BLaER1 treated with 17β-estradiol and CSF1 and Interleukin-3, amounts not matched to agents 10 nM and 100 nM (cell line): ENCODE measurements around the gene NRAP.

Source experiments
- H3K27ac ChIP-seq, 11 experiments: shearing (Covaris generic); formaldehyde crosslinking; 2 replicates each; pipeline ENCODE4 v1.8.1; 2022
- H3K27me3 ChIP-seq, 11 experiments: shearing (Covaris generic); formaldehyde crosslinking; 2 replicates each; pipeline ENCODE4 v1.8.1; 2022
- H3K36me3 ChIP-seq, 11 experiments: shearing (Covaris generic); formaldehyde crosslinking; 2 replicates each; pipeline ENCODE4 v1.8.1; 2022
- H3K4me1 ChIP-seq, 10 experiments: shearing (Covaris generic); formaldehyde crosslinking; 2 replicates each; pipeline ENCODE4 v1.8.1; 2022
- H3K4me2 ChIP-seq, 11 experiments: shearing (Covaris generic); formaldehyde crosslinking; 2 replicates each; pipeline ENCODE4 v1.8.1; 2022
- H3K4me3 ChIP-seq, 10 experiments: shearing (Covaris generic); formaldehyde crosslinking; 2 replicates each; pipeline ENCODE4 v1.8.1; 2022
- H3K9ac ChIP-seq, 11 experiments: shearing (Covaris generic); formaldehyde crosslinking; 2 replicates each; pipeline ENCODE4 v1.8.1; 2022
- H3K9me3 ChIP-seq, 11 experiments: shearing (Covaris generic); formaldehyde crosslinking; replicated peaks in 1 of 11; 2 replicates each; pipeline ENCODE4 v1.8.1; 2022
- H4K20me1 ChIP-seq, 11 experiments: shearing (Covaris generic); formaldehyde crosslinking; 2 replicates each; pipeline ENCODE4 v1.8.1; 2022
- Cebpa-rat ChIP-seq, 11 experiments: shearing (Covaris generic); IDR thresholded peaks; 2 replicates each; pipeline ENCODE4 v1.8.1; 2022

NRAP gene

GRCh38 chr10:113541549-113541927 is 122.3 kb downstream of the NRAP start:
- H3K27me3 ChIP-seq = no peaks in the 10 kb centered on the region
- H4K20me1 ChIP-seq = no peaks in the 10 kb centered on the region
- no peaks in the 10 kb centered on the region for H3K9me3 ChIP-seq
- H3K4me3 ChIP-seq = no peak overlapping the region
- H3K4me1 ChIP-seq = peaks cover 8 to 28% (median 15%) of the 10 kb centered on the region in 10 experiments
- no peak overlapping the region for H3K4me2 ChIP-seq
- no peaks in the 10 kb centered on the region for H3K36me3 ChIP-seq
- no peak for TF ChIP-seq Cebpa-rat (IDR thresholded peaks at IDR 0.05)
- no peak overlapping the region for H3K9ac ChIP-seq
- no peak overlapping the region for H3K27ac ChIP-seq

GRCh38 chr10:113540845-113541548 is 122.8 kb downstream of the NRAP start:
- Histone ChIP-seq H3K36me3 (no peaks in the 10 kb centered on the region), H3K9me3 (no peaks in the 10 kb centered on the region), H3K9ac (no peak overlapping the region), H3K4me2 (no peak overlapping the region), H3K4me3 (no peak overlapping the region), H3K4me1 (peaks cover 8 to 28% (median 15%) of the 10 kb centered on the region in 10 experiments), H3K27me3 (no peaks in the 10 kb centered on the region), H4K20me1 (no peaks in the 10 kb centered on the region), H3K27ac (no peak overlapping the region)
- TF ChIP-seq Cebpa-rat (IDR thresholded peaks at IDR 0.05) = no peak

GRCh38 chr10:113539789-113540188 is 124.1 kb downstream of the NRAP start:
- TF ChIP-seq Cebpa-rat (IDR thresholded peaks at IDR 0.05) = no peak

More at GRCh38 chr10:113539789-113540188, 124.1 kb downstream of the NRAP start:
- Histone ChIP-seq H3K9ac (no peak overlapping the region), H3K9me3 (no peaks in the 10 kb centered on the region), H4K20me1 (no peaks in the 10 kb centered on the region), H3K4me2 (peak overlapping the region in 10 of 11 experiments; percentile 6 to 85 (median 37); a peak in 19 of 22 replicates), H3K27me3 (no peaks in the 10 kb centered on the region), H3K4me3 (no peak overlapping the region), H3K27ac (no peak overlapping the region), H3K4me1 (peaks cover 8 to 28% (median 15%) of the 10 kb centered on the region in 10 experiments), H3K36me3 (no peaks in the 10 kb centered on the region)
